Stimulated activated CD4-positive, alpha-beta T cell treated with anti-CD3 and anti-CD28 coated beads, Interleukin-4, amount 100 ng/mL, for 24 hours (primary cell): ENCODE results near the gene GPR156.
"Not testable (repeated sequence)": the region's sequence is repeated elsewhere in the genome, so short reads cannot be mapped to it uniquely, and the experiment has no call there.

Experiments
- DNase-seq: peaks from one replicate; pipeline ENCODE4 v3.0.0-alpha.2; 2020

Gene GPR156

GRCh38 chr3:120157113-120157512 lies 127.9 kb downstream of the GPR156 start:
- DNase-seq: no peak

- no peak for DNase-seq
These were observed 128.3 kb downstream of the GPR156 start for GRCh38 chr3:120156699-120157098.

GRCh38 chr3:120155694-120156093 lies 129.3 kb downstream of the GPR156 start:
- not testable (repeated sequence) for DNase-seq

GRCh38 chr3:120155108-120155507 lies 129.9 kb downstream of the GPR156 start:
- no peak for DNase-seq

- DNase-seq: no peak
These were observed 131.7 kb downstream of the GPR156 start for GRCh38 chr3:120153294-120153693.

- no peak for DNase-seq
These were observed 133.2 kb downstream of the GPR156 start for GRCh38 chr3:120151791-120152190.

GRCh38 chr3:120148187-120148949 lies 136.7 kb downstream of the GPR156 start:
- no peak for DNase-seq

GRCh38 chr3:120147072-120147871 lies 137.8 kb downstream of the GPR156 start:
- peak; percentile 49 for DNase-seq

GRCh38 chr3:120145542-120146285 lies 139.3 kb downstream of the GPR156 start:
- peak; percentile 15 for DNase-seq

- DNase-seq: no peak
These were observed 140.8 kb downstream of the GPR156 start for GRCh38 chr3:120144267-120144666.

- DNase-seq: no peak
These were observed 141.3 kb downstream of the GPR156 start for GRCh38 chr3:120143676-120144075.

- no peak for DNase-seq
These were observed 142.8 kb downstream of the GPR156 start for GRCh38 chr3:120142236-120142635.

- DNase-seq: no peak
These were observed 144.8 kb downstream of the GPR156 start for GRCh38 chr3:120140098-120140742.

GRCh38 chr3:120139140-120139539 lies 145.9 kb downstream of the GPR156 start:
- DNase-seq: no peak

- DNase-seq: no peak
These were observed 147.5 kb downstream of the GPR156 start for GRCh38 chr3:120137548-120137947.

GRCh38 chr3:120130656-120131055 lies 154.4 kb downstream of the GPR156 start:
- no peak for DNase-seq

GRCh38 chr3:120129718-120130513 lies 155.1 kb downstream of the GPR156 start:
- DNase-seq: no peak

- DNase-seq: no peak
These were observed 156.0 kb downstream of the GPR156 start for GRCh38 chr3:120129051-120129450.

GRCh38 chr3:120125992-120126391 lies 159.0 kb downstream of the GPR156 start:
- DNase-seq: no peak

GRCh38 chr3:120119846-120120510 lies 165.0 kb downstream of the GPR156 start:
- DNase-seq: no peak
